GM19395 (cell line): Measurements from ENCODE around the gene MAPK9.
"Not testable (repeated sequence)": the region's sequence is repeated elsewhere in the genome, so short reads cannot be mapped to it uniquely, and the experiment has no call there.

Experiments
- ATAC-seq: cut with Tn5 transposase; IDR thresholded peaks from one replicate; pipeline ENCODE4 v1.9.1; 2021; ENCODE audit warnings: mild to moderate bottlenecking, moderate library complexity; ENCODE audit not compliant: unreplicated experiment

The MAPK9 gene

GRCh38 chr5:180241600-180241999, 50.3 kb downstream of the MAPK9 start:
- no peak for ATAC-seq

DNA sequence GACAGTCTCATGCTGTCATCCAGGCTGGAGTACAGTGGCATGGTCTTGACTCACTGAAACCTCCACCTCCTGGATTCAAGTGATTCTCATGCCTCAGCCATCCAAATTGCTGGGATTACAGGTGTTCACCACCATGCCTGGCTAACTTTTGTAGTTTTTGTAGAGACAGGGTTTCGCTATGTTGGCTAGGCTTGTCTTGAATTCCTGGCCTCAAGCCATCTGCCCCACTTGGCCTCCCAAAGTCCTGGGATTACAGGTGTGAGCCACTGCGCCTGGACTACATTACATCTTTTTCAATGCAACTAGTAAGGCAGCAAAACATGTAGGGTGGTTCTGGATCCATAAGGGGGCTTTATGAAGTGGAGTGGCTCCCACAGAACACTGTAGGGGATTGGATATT, 53.3 kb downstream of the MAPK9 start:
- ATAC-seq, result no peak

- ATAC-seq, result no peak
Observed at GRCh38 chr5:180235846-180236245, 56.0 kb downstream of the MAPK9 start.

GRCh38 chr5:180235077-180235476, 56.8 kb downstream of the MAPK9 start:
- ATAC-seq, result no peak

- no peak for ATAC-seq
Observed at GRCh38 chr5:180234271-180234670, 57.6 kb downstream of the MAPK9 start.

- ATAC-seq, result no peak
Observed at GRCh38 chr5:180233729-180234128, 58.2 kb downstream of the MAPK9 start.

DNA sequence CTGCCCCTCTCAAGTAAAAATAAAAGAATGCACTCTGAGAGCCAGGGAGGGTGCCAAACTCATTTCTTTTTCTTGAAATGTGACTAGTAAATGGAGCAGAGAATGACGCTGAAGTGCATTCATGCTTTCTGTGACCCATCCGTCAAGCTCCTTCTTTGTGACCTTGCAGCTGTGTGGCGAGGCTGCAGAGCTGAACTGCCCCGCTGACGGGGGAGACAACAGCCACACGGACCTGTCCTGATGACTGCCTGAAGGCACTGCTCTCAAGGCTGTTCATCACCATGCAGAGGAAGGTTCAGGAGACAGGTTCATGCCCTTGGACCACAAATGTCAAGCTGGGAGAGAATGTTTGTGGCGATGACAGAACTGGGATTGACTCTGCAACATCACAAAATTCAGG, 61.9 kb downstream of the MAPK9 start:
- no peak for ATAC-seq

DNA sequence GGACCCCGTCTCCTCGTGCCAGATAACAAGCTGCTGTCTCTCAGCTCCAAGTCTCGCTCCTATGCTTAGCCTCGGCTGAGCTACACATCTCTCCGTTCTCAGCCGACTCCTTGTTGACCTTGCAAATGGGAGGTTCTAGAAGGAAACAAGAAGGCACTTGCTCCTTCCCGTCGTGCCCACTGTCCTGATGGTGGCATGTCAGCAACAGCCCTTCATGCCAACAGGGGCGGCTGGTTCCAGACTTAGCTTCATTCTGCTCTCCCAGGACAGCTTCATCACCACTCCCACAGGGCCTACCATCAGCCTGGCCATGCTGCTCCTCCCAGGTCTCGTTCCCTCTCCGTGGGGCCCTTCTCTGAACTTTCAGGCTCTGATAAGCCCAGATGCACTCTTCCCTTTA, 69.8 kb downstream of the MAPK9 start:
- ATAC-seq, result no peak

DNA sequence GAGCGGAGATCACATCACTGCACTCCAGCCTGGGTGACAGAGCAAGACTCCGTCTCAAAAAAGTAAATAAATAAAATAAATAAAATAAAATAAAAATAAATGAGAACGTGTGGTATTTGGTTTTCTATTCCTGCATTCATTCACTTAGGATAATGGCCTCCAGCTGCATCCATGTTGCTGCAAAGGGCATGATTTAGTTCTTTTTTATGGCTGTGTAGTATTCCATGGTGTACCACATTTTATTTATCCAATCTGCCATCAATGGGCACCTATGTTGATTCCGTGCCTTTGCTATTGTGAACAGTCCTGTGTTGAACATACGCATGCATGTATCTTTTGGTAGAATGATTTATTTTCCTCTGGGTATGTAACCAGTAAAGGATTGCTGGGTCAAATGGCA, 74.1 kb downstream of the MAPK9 start:
- no peak for ATAC-seq

GRCh38 chr5:180216646-180217171, 75.2 kb downstream of the MAPK9 start:
- no peak for ATAC-seq

GRCh38 chr5:180215783-180216630, 75.9 kb downstream of the MAPK9 start:
- no peak for ATAC-seq

DNA sequence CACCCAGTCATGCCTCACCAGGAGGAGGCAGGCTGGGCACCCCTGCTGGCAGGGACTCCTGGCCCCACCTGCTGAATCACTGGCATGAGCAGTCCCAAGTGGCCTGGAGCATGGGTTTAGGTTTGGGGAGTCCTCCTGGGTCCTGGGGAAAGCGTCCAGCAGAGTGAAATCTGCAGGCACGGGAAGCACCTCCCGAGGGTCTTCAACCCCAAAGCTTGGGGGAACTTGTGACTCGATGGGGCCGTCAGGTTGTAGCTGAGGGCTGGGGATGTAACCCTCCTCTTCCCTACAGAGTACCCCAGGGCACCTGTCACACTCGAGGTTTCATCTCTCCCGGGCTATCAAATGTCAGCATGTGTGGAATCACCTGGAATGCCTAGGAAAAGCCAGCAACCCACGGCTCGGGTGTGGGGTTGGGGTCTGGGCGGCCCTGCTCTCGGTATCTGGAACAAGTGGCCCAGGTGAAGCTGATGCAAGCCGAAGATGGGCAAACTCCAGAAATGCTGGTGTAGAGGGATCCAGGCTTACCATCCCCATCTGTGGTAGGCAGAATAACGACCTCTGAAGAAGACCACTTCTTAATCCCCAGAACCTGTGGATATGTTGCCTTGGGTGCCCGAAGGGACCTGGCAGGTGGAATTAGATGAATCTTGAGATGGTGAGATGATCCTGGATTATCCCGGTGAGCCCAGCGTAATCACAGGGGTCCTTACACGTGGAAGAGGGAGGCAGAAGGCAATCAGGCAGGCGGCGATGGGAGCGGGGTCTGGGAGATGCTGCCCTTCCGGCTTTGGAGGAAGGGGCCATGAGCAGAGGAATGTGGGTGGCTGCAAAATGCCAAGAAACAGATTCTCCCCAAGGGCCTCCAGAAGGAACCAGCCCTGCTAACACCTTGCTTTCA, 76.8 kb downstream of the MAPK9 start:
- ATAC-seq, result no peak

DNA sequence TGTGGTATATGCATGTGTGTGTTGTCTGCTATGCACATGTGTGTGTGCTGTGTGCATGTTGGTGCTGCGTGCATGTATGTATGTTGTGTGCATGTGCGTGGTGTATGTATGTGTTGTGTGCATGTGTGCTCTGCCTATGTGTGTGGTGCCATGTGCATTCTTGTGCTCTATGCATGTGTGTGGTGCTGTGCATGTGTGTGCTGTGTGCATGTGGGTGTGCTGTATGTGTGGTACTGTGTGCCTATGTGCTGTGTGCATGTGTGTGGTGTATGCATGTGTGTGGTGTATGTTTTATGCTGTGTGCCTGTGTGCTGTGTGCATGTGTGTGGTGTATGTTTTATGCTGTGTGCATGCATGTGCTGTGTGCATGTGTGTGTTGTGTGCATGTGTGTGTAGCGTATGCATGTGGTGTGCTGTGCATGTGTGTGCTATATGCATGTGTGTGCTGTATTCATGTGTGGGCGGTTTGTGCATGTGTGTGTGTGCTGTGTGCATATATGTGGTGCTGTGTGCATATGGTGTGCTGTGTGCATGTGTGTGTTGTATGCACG, 78.2 kb downstream of the MAPK9 start:
- ATAC-seq, result no peak

- no peak for ATAC-seq
Observed at GRCh38 chr5:180213256-180213600, 78.7 kb downstream of the MAPK9 start.

DNA sequence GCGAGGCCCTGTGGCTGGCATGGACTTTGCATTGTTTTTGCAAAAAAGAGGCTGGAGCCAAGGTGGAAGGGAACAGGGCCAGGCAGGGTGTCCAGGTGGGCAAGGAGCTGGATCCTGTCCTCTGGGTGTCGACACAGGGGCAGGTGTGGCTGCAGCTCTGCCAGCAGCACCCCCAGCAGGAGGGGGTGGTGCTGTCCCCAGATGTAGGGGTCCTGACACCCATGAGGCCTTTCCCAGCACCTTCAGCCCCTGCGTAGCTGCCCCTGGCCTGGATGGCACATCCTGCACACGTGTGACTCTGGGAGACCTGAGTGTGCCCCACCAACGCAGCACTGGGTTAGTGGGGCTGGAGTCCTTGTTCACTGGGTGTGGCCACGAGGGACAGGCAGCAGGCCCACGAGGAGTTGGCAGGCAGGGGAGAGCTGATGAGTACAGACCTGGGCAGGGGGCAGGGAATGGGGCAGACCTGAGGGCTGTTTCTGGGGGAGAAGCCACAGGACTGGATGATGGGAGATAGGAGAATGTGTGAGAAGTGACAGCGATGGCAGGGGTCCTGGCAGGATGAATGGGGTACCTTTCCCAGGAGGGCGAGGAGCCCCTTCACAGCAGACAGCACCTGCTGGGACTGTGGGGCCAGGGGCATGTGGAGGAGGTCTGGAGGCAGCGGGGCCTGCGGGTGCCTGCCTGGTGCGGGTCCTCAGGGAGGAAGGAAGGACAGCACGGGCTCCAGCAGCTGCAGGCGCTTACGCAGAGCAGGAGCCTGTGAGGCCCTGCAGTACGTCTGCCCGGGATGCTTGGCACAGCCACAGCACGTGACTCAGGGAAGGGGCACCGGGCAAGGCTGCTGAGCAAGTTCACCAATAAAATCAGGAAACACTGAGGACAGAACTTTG, 79.3 kb downstream of the MAPK9 start:
- ATAC-seq, result no peak

GRCh38 chr5:180211761-180212035, 80.2 kb downstream of the MAPK9 start:
- no peak for ATAC-seq

DNA sequence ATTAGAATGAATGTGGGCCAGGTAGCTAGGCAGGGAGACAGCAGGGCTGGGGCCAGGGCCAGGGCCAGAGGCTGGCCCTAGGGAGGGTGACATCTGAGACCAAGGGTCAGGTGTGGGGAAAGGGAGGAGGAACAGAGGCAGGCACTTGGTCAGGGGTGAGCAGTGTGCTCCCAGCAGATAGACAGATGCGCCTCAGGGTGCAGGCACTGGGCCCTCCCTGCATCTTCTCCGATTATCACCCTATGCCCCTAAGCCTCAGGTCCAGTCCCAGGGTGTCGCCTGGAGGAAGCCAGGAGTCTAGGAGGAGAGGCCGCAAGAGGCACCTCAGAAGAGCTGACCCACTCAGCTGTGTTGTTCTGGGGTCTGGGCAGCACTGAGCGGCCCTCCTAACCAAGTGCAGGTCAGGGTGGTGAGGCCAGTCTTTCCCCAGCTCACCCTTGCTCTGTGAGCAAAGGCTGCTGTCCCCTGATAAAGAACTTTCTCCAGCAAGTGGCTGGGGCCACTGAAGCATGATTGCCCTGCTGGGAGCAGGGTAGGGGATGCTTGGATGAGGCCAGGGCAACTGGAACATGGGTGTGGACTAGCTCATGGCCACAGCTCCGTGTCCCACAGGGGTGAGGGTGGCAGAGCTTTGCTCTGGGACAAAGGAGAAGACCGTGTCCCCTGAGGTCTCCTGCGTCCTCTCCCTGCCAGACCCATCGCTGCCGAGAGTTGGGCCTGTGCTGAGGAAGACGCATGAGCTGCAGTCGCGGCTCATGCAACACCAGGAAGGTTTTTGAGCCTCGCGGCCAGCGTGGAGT, 80.7 kb downstream of the MAPK9 start:
- no peak for ATAC-seq

- not testable (repeated sequence) for ATAC-seq
Observed at GRCh38 chr5:180210077-180210476, 81.8 kb downstream of the MAPK9 start.

- ATAC-seq, result peak; percentile 54
Observed at GRCh38 chr5:180209137-180209581, 82.7 kb downstream of the MAPK9 start, which contains the start of gene RASGEF1C. Gene RASGEF1C (minus strand): TSS chr5:180209211. CDS start chr5:180138052, 71,159 bp downstream.
